Measurements from ENCODE around the gene AUH. TPM values are rescaled to one million over a fixed set of nuclear protein-coding genes. Genes with fewer than 3 reads are reported as not detected.

The AUH gene
- total and polyA plus RNA-seq, 2 donors (not counting 1 experiment from before 2014, with no cell fraction given): 11.3 to 55.5 TPM

- Histone ChIP-seq H3K36me3 (ENCODE audit: control insufficient read depth, insufficient read depth, low read length) (no peaks in the 10 kb centered on the region), H3K79me2 (ENCODE audit: control insufficient read depth, insufficient read depth, low read length) (no peaks in the 10 kb centered on the region), H2AFZ (ENCODE audit: low read length) (no peak overlapping the region), H3K27me3 (ENCODE audit: control insufficient read depth, insufficient read depth, low read length) (no peaks in the 10 kb centered on the region), H3K4me1 (ENCODE audit: control insufficient read depth, extremely low read depth, insufficient read depth, low read length) (peaks cover 11% of the 10 kb centered on the region), H3K4me3 (replicated peaks in 1 of 4; ENCODE audit: control extremely low read depth in 1 of 4, insufficient read depth in 1 of 4, low read depth in 3 of 4, low read length in 4 of 4) (no peak overlapping the region), H3K27ac (ENCODE audit: insufficient read depth, low read length) (peak overlapping the region; percentile 32), H3K9me3 (ENCODE audit: control insufficient read depth, insufficient read depth, low read depth, low read length) (no peaks in the 10 kb centered on the region), H3K4me2 (ENCODE audit: extremely low read depth, insufficient read depth, low read length) (no peak overlapping the region), H4K20me1 (ENCODE audit: control insufficient read depth, extremely low read depth, insufficient read depth, low read length) (no peaks in the 10 kb centered on the region), H3K9ac (ENCODE audit: insufficient read depth, low read length) (no peak overlapping the region)
- peak; percentile 66 to 84 for DNase-seq (ENCODE audit: low read depth in 2 of 2)
- no peak for TF ChIP-seq CTCF (conservative IDR thresholded peaks at IDR 0.05 in 1 of 2, IDR thresholded peaks at IDR 0.05 in 1 of 2; ENCODE audit: low read depth in 1 of 2, low read length in 2 of 2)
- TF ChIP-seq EZH2 (IDR thresholded peaks at IDR 0.05; ENCODE audit: low read length, missing control alignments): no peak
Observed at GRCh38 chr9:91179237-91180138, 182.2 kb downstream of the AUH start.

DNA sequence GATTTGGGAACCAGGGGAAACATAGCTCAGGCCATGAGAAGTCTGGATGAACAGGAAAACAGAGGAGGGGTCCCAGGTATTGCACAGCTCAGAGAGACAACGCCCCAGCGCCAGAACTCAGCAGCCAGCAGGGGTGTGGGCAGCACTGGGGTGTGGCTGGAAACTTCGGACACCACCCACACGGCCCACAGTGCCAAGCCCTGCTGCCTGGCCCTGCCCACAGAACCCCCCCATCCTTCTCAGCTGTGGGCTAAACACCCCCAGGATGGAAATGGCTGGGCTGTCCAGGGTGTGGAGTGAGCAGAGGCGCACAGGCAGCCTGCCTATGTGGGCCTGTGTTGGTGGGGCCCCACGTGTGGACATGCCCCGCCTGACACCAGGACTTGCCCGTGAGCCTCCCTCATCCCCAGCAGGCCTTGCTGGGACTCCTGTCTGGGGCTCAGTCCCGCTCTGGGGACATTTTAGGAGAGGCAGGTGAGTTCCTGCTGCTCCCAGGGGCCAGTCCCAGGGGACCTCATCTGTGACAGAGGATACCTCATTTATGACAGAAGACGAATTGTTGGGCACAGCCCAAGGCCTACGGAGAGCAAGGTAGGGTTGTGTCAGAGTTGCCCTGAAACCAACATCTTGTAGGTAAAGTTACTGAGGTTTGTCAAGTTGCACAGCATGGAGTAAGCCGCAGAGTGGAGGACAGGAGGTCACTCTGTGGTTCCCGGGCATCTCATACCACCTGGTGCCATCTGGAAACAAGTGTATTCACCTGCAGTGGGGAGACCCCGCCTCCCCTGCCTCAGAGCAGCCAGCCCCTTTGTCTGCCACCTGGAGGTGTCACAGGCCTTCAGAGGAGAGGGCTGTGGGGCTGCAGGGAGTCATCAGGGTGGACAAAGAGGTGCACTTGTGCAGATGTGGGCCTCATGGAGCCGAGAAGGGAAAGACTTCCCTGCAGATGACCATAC is 183.2 kb downstream of the AUH start:
- DNase-seq (ENCODE audit: low read depth in 2 of 2): no peak
- Histone ChIP-seq H3K9ac (ENCODE audit: insufficient read depth, low read length) (no peak overlapping the region), H3K4me2 (ENCODE audit: extremely low read depth, insufficient read depth, low read length) (no peak overlapping the region), H3K36me3 (ENCODE audit: control insufficient read depth, insufficient read depth, low read length) (no peaks in the 10 kb centered on the region), H3K4me1 (ENCODE audit: control insufficient read depth, extremely low read depth, insufficient read depth, low read length) (peaks cover 11% of the 10 kb centered on the region), H2AFZ (ENCODE audit: low read length) (no peak overlapping the region), H3K27me3 (ENCODE audit: control insufficient read depth, insufficient read depth, low read length) (no peaks in the 10 kb centered on the region), H3K79me2 (ENCODE audit: control insufficient read depth, insufficient read depth, low read length) (no peaks in the 10 kb centered on the region), H3K4me3 (replicated peaks in 1 of 4; ENCODE audit: control extremely low read depth in 1 of 4, insufficient read depth in 1 of 4, low read depth in 3 of 4, low read length in 4 of 4) (no peak overlapping the region), H3K9me3 (ENCODE audit: control insufficient read depth, insufficient read depth, low read depth, low read length) (no peaks in the 10 kb centered on the region), H3K27ac (ENCODE audit: insufficient read depth, low read length) (peak overlapping the region; percentile 34), H4K20me1 (ENCODE audit: control insufficient read depth, extremely low read depth, insufficient read depth, low read length) (no peaks in the 10 kb centered on the region)
- TF ChIP-seq CTCF (conservative IDR thresholded peaks at IDR 0.05 in 1 of 2, IDR thresholded peaks at IDR 0.05 in 1 of 2; ENCODE audit: low read depth in 1 of 2, low read length in 2 of 2) (no peak), EZH2 (IDR thresholded peaks at IDR 0.05; ENCODE audit: low read length, missing control alignments) (no peak)

Measured in fibroblast of lung (primary cell).